Endothelial cell of umbilical vein (primary cell): ENCODE measurements around the gene ECEL1. TPM values are rescaled to one million over a fixed set of nuclear protein-coding genes. Genes with fewer than 3 reads are reported as not detected.

Experiments
- BruUV-seq: library from RNA; stranded (reverse); fragments of 400-500 nt; replicated peaks from 2 replicates; lab custom pipeline; 2021; lab: Mats Ljungman, UMichigan
- CTCF ChIA-PET: fragments of 300-600, 350-600 bp; sonication (Branson Sonifier 250); formaldehyde crosslinking; loops from one replicate; lab custom pipeline; 2021; ENCODE audit warnings: antibody characterized with exemption, inconsistent platforms; lab: Charles Lee
- POLR2A ChIA-PET: fragments of 300-600, 350-600 bp; sonication (Branson Sonifier 250); formaldehyde crosslinking; loops from one replicate; lab custom pipeline; 2021; ENCODE audit warnings: antibody characterized with exemption, inconsistent platforms; lab: Charles Lee
- DNase-seq: peaks from one replicate; pipeline ENCODE4 v3.0.0-alpha.2; 2011; ENCODE audit warnings: low read depth, low spot score
- FAIRE-seq: peaks from 2 replicates; lab custom pipeline; 2011; peaks lifted over from hg19 to GRCh38; lab: Jason Lieb, UNC
- H2AFZ ChIP-seq: 2 replicates; pipeline ENCODE4 v1.6.0; 2012; ENCODE audit warnings: low read depth, low read length, control low read depth, inconsistent platforms
- H3K27ac ChIP-seq: 2 replicates; pipeline ENCODE4 v1.5.1; 2011; ENCODE audit warnings: low read depth, mild to moderate bottlenecking, control low read depth, low read length, moderate library complexity; ENCODE audit not compliant: insufficient read depth
- H3K27me3 ChIP-seq, 2 experiments: 2 replicates each; pipeline versions ENCODE4 v1.6.0 to v1.6.1; 2011; ENCODE audit warnings: low read length in 2 of 2, mixed read lengths in 1 of 2; ENCODE audit not compliant: control insufficient read depth in 2 of 2, insufficient read depth in 2 of 2
- H3K36me3 ChIP-seq, 2 experiments: 2 replicates in 1 of 2; 3 replicates in 1 of 2; pipeline ENCODE4 v1.5.1; 2011; ENCODE audit warnings: low read length in 2 of 2, mild to moderate bottlenecking in 1 of 2, moderate library complexity in 1 of 2; ENCODE audit not compliant: control insufficient read depth in 2 of 2, insufficient read depth in 2 of 2; ENCODE audit errors: extremely low read depth in 1 of 2
- H3K4me1 ChIP-seq: 3 replicates; pipeline ENCODE4 v1.5.1; 2011; ENCODE audit warnings: mild to moderate bottlenecking, low read length; ENCODE audit not compliant: control insufficient read depth, insufficient read depth; ENCODE audit errors: extremely low read depth
- H3K4me2 ChIP-seq: 2 replicates; pipeline ENCODE4 v1.6.1; 2011; ENCODE audit warnings: low read length, control low read depth, mixed read lengths; ENCODE audit not compliant: insufficient read depth
- H3K4me3 ChIP-seq, 3 experiments: fragments of 200-600 bp in 1 of 3; sonication (generic), shearing (Covaris generic) in 1 of 3; replicated peaks in 1 of 3; 2 replicates each; pipeline ENCODE4 v1.5.1; 2011 to 2016; ENCODE audit warnings: control low read depth in 3 of 3, low read length in 3 of 3, mild to moderate bottlenecking in 2 of 3, inconsistent platforms in 1 of 3, low read depth in 1 of 3, moderate library complexity in 1 of 3; ENCODE audit not compliant: insufficient read depth in 1 of 3
- H3K79me2 ChIP-seq: 2 replicates; pipeline ENCODE4 v1.6.0; 2012; ENCODE audit warnings: low read length, inconsistent platforms; ENCODE audit not compliant: control insufficient read depth, insufficient read depth
- H3K9ac ChIP-seq: replicated peaks from 2 replicates; pipeline ENCODE3; 2011; ENCODE audit warnings: low read length, control low read depth; ENCODE audit not compliant: insufficient read depth; ENCODE audit errors: extremely low read depth
- H3K9me1 ChIP-seq: replicated peaks from 3 replicates; pipeline ENCODE4 v1.6.0; 2011; ENCODE audit warnings: mild to moderate bottlenecking, low read length; ENCODE audit not compliant: control insufficient read depth, insufficient read depth; ENCODE audit errors: extremely low read depth
- H3K9me3 ChIP-seq: replicated peaks from 2 replicates; pipeline ENCODE4 v1.5.1; 2012; ENCODE audit warnings: low read length, inconsistent platforms; ENCODE audit not compliant: control insufficient read depth, insufficient read depth
- H4K20me1 ChIP-seq: replicated peaks from 2 replicates; pipeline ENCODE3; 2011; ENCODE audit warnings: mild to moderate bottlenecking, low read length; ENCODE audit not compliant: control insufficient read depth, insufficient read depth; ENCODE audit errors: extremely low read depth
- EZH2 ChIP-seq: IDR thresholded peaks from 2 replicates; pipeline ENCODE4 v1.6.1; 2012; ENCODE audit warnings: borderline replicate concordance, low read depth, mild to moderate bottlenecking, moderate library complexity, low read length, inconsistent platforms; ENCODE audit not compliant: severe bottlenecking
- FOS ChIP-seq: IDR thresholded peaks from 2 replicates; pipeline ENCODE4 v1.6.1; 2011; ENCODE audit warnings: mild to moderate bottlenecking, low read length, moderate library complexity, borderline replicate concordance; ENCODE audit not compliant: insufficient read depth
- GATA2 ChIP-seq: IDR thresholded peaks from 2 replicates; pipeline ENCODE4 v1.7.0; 2011; ENCODE audit warnings: low read depth, mild to moderate bottlenecking, moderate library complexity, mixed read lengths, low read length; ENCODE audit not compliant: insufficient read length, insufficient read depth
- JUN ChIP-seq: IDR thresholded peaks from 2 replicates; pipeline ENCODE4 v1.6.1; 2011; ENCODE audit warnings: borderline replicate concordance, low read depth; ENCODE audit not compliant: insufficient read length, insufficient read depth
- MYC ChIP-seq: IDR thresholded peaks from one replicate; pipeline ENCODE4 v1.6.1; 2011; ENCODE audit warnings: mild to moderate bottlenecking, low read depth, low read length
- POLR2A ChIP-seq: IDR thresholded peaks from 2 replicates; pipeline ENCODE4 v1.6.1; 2012; ENCODE audit warnings: low read depth, mild to moderate bottlenecking, control low read depth, low read length
- POLR2AphosphoS5 ChIP-seq: IDR thresholded peaks from 2 replicates; pipeline ENCODE4 v1.6.1; 2012; ENCODE audit warnings: low read depth, mild to moderate bottlenecking, control low read depth, low read length, moderate library complexity; ENCODE audit not compliant: insufficient read depth
- dilution Hi-C: fragments of 300-500 bp; cut with MboI; formaldehyde crosslinking; loops from one replicate; pipeline ENCODE4 v1.15.0; 2019; ENCODE audit warnings: low sequenced_read_pairs; ENCODE audit not compliant: extremely low pct_ligation_motif_present
- intact Hi-C: fragments of 100-400 bp; cut with micrococcal nuclease; formaldehyde crosslinking; loops from one replicate; pipeline ENCODE4 v1.10.0; 2022
- polyA plus RNA-seq, 4 experiments: library from polyadenylated mRNA; depleted of rRNA in 3 of 4; stranded (reverse) in 3 of 4; unstranded in 1 of 4; fragments of >200 nt; gene quantifications; 2 replicates each; pipeline versions ENCODE4 v1.2.1 to v1.2.3, GENCODE V29; 2011 to 2012; ENCODE audit warnings: missing spikeins in 1 of 4
- total RNA-seq: library from RNA; stranded (reverse); gene quantifications from 2 replicates; pipeline ENCODE4 v1.2.3, GENCODE V29; 2021
- TF ChIP-seq, protein P1 (sequence below): IDR thresholded peaks from 2 replicates; pipeline ENCODE4 v1.6.1; 2011; ENCODE audit not compliant: insufficient read depth, insufficient read length
- TF ChIP-seq, protein P2 (sequence below), 2 donors: IDR thresholded peaks; 1 replicate in 1 of 2; 2 replicates in 1 of 2; pipeline ENCODE4 v1.5.1; 2011; ENCODE audit warnings: low read length in 2 of 2, mild to moderate bottlenecking in 2 of 2, moderate library complexity in 2 of 2, control low read depth in 1 of 2, inconsistent platforms in 1 of 2, low read depth in 1 of 2; ENCODE audit not compliant: insufficient read depth in 1 of 2; ENCODE audit errors: extremely low read depth in 1 of 2

Gene ECEL1
- total and polyA plus RNA-seq, 2 donors (not counting 3 experiments of a cell fraction or from before 2014, with no cell fraction given) = not detected

DNA sequence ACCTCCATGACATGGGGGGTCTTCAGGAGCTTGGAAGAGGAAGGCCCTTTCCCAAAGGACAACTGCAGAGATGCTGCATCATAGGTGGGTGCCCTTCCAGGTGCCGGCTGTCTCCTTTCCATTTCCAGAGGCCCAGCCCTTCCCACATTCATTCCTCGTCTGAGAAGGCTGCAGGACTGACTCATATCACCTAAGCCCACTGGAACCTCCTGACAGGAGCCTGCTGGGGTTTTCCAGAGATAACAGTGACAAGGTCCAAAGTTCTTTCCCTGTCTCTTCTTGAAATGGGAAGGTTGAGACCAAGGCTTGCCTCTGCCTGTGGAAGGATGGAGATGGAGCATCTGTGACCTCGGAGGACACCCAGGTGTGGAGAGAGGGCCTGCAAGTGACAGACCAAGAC lies 28.9 kb upstream of the ECEL1 start:
- no peak overlapping the region for H2AFZ ChIP-seq
- H3K9me1 ChIP-seq = no peaks in the 10 kb centered on the region
- intact Hi-C loops (no loop called here), dilution Hi-C loops (no loop called here)
- no peak overlapping the region for H3K9ac ChIP-seq
- ChIA-PET CTCF (no interaction called here), POLR2A (no interaction called here)
- no peak for DNase-seq
- no peak overlapping the region for H3K27ac ChIP-seq
- FAIRE-seq = no peak
- no TSS peak for BruUV-seq
- H3K4me3 ChIP-seq = no peak overlapping the region
- H3K36me3 ChIP-seq = no peaks in the 10 kb centered on the region
- H4K20me1 ChIP-seq = no peaks in the 10 kb centered on the region
- TF ChIP-seq, protein P1, sequence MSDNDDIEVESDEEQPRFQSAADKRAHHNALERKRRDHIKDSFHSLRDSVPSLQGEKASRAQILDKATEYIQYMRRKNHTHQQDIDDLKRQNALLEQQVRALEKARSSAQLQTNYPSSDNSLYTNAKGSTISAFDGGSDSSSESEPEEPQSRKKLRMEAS = no peak
- TF ChIP-seq POLR2A (no peak), MYC (no peak), JUN (no peak), FOS (no peak), POLR2AphosphoS5 (no peak), GATA2 (no peak), EZH2 (no peak)
- TF ChIP-seq, protein P2, sequence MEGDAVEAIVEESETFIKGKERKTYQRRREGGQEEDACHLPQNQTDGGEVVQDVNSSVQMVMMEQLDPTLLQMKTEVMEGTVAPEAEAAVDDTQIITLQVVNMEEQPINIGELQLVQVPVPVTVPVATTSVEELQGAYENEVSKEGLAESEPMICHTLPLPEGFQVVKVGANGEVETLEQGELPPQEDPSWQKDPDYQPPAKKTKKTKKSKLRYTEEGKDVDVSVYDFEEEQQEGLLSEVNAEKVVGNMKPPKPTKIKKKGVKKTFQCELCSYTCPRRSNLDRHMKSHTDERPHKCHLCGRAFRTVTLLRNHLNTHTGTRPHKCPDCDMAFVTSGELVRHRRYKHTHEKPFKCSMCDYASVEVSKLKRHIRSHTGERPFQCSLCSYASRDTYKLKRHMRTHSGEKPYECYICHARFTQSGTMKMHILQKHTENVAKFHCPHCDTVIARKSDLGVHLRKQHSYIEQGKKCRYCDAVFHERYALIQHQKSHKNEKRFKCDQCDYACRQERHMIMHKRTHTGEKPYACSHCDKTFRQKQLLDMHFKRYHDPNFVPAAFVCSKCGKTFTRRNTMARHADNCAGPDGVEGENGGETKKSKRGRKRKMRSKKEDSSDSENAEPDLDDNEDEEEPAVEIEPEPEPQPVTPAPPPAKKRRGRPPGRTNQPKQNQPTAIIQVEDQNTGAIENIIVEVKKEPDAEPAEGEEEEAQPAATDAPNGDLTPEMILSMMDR (IDR thresholded peaks at IDR 0.05; ENCODE audit: extremely low read depth in 1 of 2, insufficient read depth in 1 of 2, low read depth in 1 of 2, low read length in 2 of 2) = no peak
- H3K4me1 ChIP-seq = no peaks in the 10 kb centered on the region
- peaks cover 10 to 17% of the 10 kb centered on the region in 2 experiments for H3K27me3 ChIP-seq
- H3K9me3 ChIP-seq = no peaks in the 10 kb centered on the region
- H3K4me2 ChIP-seq = no peak overlapping the region
- no peaks in the 10 kb centered on the region for H3K79me2 ChIP-seq
